IMR-90 (cell line): Measurements from ENCODE around the gene TBCC. TPM values are rescaled to one million over a fixed set of nuclear protein-coding genes. Genes with fewer than 3 reads are reported as not detected.

Experiments
- ATAC-seq: fragments of 200-7000 bp; cut with Tn5 transposase; 2 replicates; pipeline ENCODE4 v1.9.1; 2020; ENCODE audit warnings: low read depth, mild to moderate bottlenecking, moderate library complexity
- BruUV-seq: library from RNA; stranded (reverse); fragments of 400-500 nt; replicated peaks from 2 replicates; lab custom pipeline; 2021; lab: Mats Ljungman, UMichigan
- CTCF ChIA-PET: fragments of 300-600 bp; formaldehyde crosslinking; extraction: SDS; loops from one replicate; lab custom pipeline; 2021; ENCODE audit warnings: antibody characterized with exemption; lab: Yijun Ruan, JAX
- POLR2A ChIA-PET: fragments of 300-600 bp; sonication (Branson Sonifier 250); formaldehyde crosslinking; loops from one replicate; lab custom pipeline; 2022; ENCODE audit warnings: antibody characterized with exemption; ENCODE audit not compliant: unreplicated experiment; lab: Charles Lee
- DNase-seq: peaks from one replicate; pipeline ENCODE4 v3.0.0; 2013
- H2AFZ ChIP-seq: replicated peaks from 2 replicates; pipeline ENCODE3; 2013; ENCODE audit warnings: low read length, mild to moderate bottlenecking; ENCODE audit not compliant: poor library complexity
- H2AK5ac ChIP-seq: 2 replicates; pipeline ENCODE4 v1.6.1; 2013; ENCODE audit warnings: low read depth, low read length, inconsistent platforms
- H2AK9ac ChIP-seq: replicated peaks from 2 replicates; pipeline ENCODE3; 2013; ENCODE audit warnings: mild to moderate bottlenecking, low read depth, low read length, moderate library complexity; ENCODE audit not compliant: poor library complexity
- H2BK120ac ChIP-seq: 2 replicates; pipeline ENCODE4 v1.6.1; 2013; ENCODE audit warnings: low read depth, low read length, inconsistent platforms
- H2BK15ac ChIP-seq: 3 replicates; pipeline ENCODE4 v1.6.1; 2013; ENCODE audit warnings: low read depth, low read length, inconsistent platforms
- H2BK20ac ChIP-seq: 2 replicates; pipeline ENCODE4 v1.6.1; 2013; ENCODE audit warnings: low read depth, mild to moderate bottlenecking, inconsistent platforms, low read length, moderate library complexity
- H2BK5ac ChIP-seq: 2 replicates; pipeline ENCODE4 v1.6.1; 2013; ENCODE audit warnings: mild to moderate bottlenecking, low read depth, low read length, inconsistent platforms; ENCODE audit not compliant: poor library complexity, severe bottlenecking
- H3K14ac ChIP-seq: replicated peaks from 2 replicates; pipeline ENCODE4 v1.6.1; 2013; ENCODE audit warnings: low read depth, low read length, inconsistent platforms
- H3K18ac ChIP-seq: 2 replicates; pipeline ENCODE4 v1.6.1; 2013; ENCODE audit warnings: low read depth, low read length, control low read depth
- H3K23ac ChIP-seq: 2 replicates; pipeline ENCODE4 v1.6.1; 2013; ENCODE audit warnings: low read depth, low read length, inconsistent platforms
- H3K27ac ChIP-seq: 2 replicates; pipeline ENCODE4 v1.5.1; 2013; ENCODE audit warnings: mild to moderate bottlenecking, control low read depth, low read length; ENCODE audit not compliant: insufficient read depth
- H3K27me3 ChIP-seq: 2 replicates; pipeline ENCODE4 v1.6.1; 2013; ENCODE audit warnings: low read length; ENCODE audit not compliant: control insufficient read depth, insufficient read depth
- H3K36me3 ChIP-seq: 2 replicates; pipeline ENCODE4 v1.6.1; 2013; ENCODE audit warnings: low read length, mixed read lengths; ENCODE audit not compliant: control insufficient read depth, insufficient read depth
- H3K4ac ChIP-seq: 2 replicates; pipeline ENCODE4 v1.6.1; 2013; ENCODE audit warnings: low read depth, low read length, inconsistent platforms
- H3K4me1 ChIP-seq: 2 replicates; pipeline ENCODE4 v1.6.1; 2013; ENCODE audit warnings: low read length, mixed read lengths; ENCODE audit not compliant: control insufficient read depth, insufficient read depth
- H3K4me2 ChIP-seq: 2 replicates; pipeline ENCODE4 v1.6.1; 2013; ENCODE audit warnings: low read depth, mild to moderate bottlenecking, control low read depth, low read length, moderate library complexity
- H3K4me3 ChIP-seq: 2 replicates; pipeline ENCODE4 v1.5.1; 2013; ENCODE audit warnings: low read depth, mild to moderate bottlenecking, control low read depth, low read length, moderate library complexity; ENCODE audit not compliant: insufficient read depth
- H3K56ac ChIP-seq: 2 replicates; pipeline ENCODE4 v1.6.1; 2013; ENCODE audit warnings: low read length, inconsistent platforms; ENCODE audit not compliant: insufficient read depth; ENCODE audit errors: extremely low read depth
- H3K79me1 ChIP-seq, 2 experiments: 2 replicates each; pipeline ENCODE4 v1.6.1; 2013; ENCODE audit warnings: low read length in 2 of 2, inconsistent platforms in 1 of 2, low read depth in 1 of 2
- H3K9ac ChIP-seq: 2 replicates; pipeline ENCODE4 v1.6.1; 2013; ENCODE audit warnings: low read depth, low read length, control low read depth
- H3K9me1 ChIP-seq: 2 replicates; pipeline ENCODE4 v1.6.1; 2013; ENCODE audit warnings: low read length, inconsistent platforms; ENCODE audit not compliant: insufficient read depth
- H3K9me3 ChIP-seq: 2 replicates; pipeline ENCODE4 v1.6.1; 2013; ENCODE audit warnings: low read length; ENCODE audit not compliant: control insufficient read depth, insufficient read depth
- H4K20me1 ChIP-seq: 2 replicates; pipeline ENCODE4 v1.6.1; 2013; ENCODE audit warnings: low read length, inconsistent platforms; ENCODE audit not compliant: insufficient read depth
- H4K5ac ChIP-seq: 2 replicates; pipeline ENCODE4 v1.6.1; 2013; ENCODE audit warnings: mild to moderate bottlenecking, low read depth, low read length, control low read depth
- H4K8ac ChIP-seq, 2 experiments: 2 replicates each; pipeline ENCODE4 v1.6.1; 2013; ENCODE audit warnings: low read depth in 2 of 2, low read length in 2 of 2, control low read depth in 1 of 2, inconsistent platforms in 1 of 2
- H4K91ac ChIP-seq: 2 replicates; pipeline ENCODE4 v1.6.1; 2013; ENCODE audit warnings: low read depth, low read length, inconsistent platforms; ENCODE audit not compliant: insufficient read depth
- CHD1 ChIP-seq: IDR thresholded peaks from 2 replicates; pipeline ENCODE4 v1.6.1; 2012; ENCODE audit warnings: low read depth, low read length, improper control_type of control experiment
- MAFK ChIP-seq: IDR thresholded peaks from 2 replicates; pipeline ENCODE4 v1.6.1; 2012; ENCODE audit warnings: low read depth, low read length, improper control_type of control experiment
- MXI1 ChIP-seq: IDR thresholded peaks from 2 replicates; pipeline ENCODE4 v1.6.1; 2012; ENCODE audit warnings: low read depth, mild to moderate bottlenecking, low read length, moderate library complexity, borderline replicate concordance
- WGBS, 2 experiments: methylation state at CpG; one replicate each; pipeline versions ENCODE4 v1.1.5 to v1.1.7; 2013; ENCODE audit warnings: missing lambda C conversion rate in 2 of 2; ENCODE audit not compliant: insufficient read length in 1 of 2; ENCODE audit errors: extremely low coverage in 2 of 2; 5-methylcytosine and 5-hydroxymethylcytosine counted together
- dilution Hi-C: fragments of 300-500 bp; cut with HindIII; formaldehyde crosslinking; loops from one replicate; pipeline ENCODE4 v1.14.3; 2018; ENCODE audit warnings: low sequenced_read_pairs; ENCODE audit not compliant: unreplicated experiment
- in situ Hi-C: fragments of 300-500 bp; cut with MboI; formaldehyde crosslinking; loops from 3 replicates; pipeline ENCODE4 v1.14.3; 2019; ENCODE audit warnings: low sequenced_read_pairs, inconsistent platforms, mixed read lengths
- intact Hi-C: fragments of 100-400 bp; cut with micrococcal nuclease; formaldehyde crosslinking; loops from 2 replicates; pipeline ENCODE4 v1.10.0; 2022
- polyA plus RNA-seq, 3 experiments: library from polyadenylated mRNA; depleted of rRNA; stranded (reverse); fragments of >200 nt; gene quantifications; 2 replicates each; pipeline ENCODE4 v1.2.3, GENCODE V29; 2012; ENCODE audit warnings: low replicate concordance in 1 of 3
- total RNA-seq: library from RNA; depleted of rRNA; stranded (reverse); fragments of >200 nt; gene quantifications from 2 replicates; pipeline ENCODE4 v1.2.3, GENCODE V29; 2012

TBCC gene
- total and polyA plus RNA-seq, 2 of the 4 experiments (the other 2 are of a cell fraction), result 23.0 to 32.6 TPM

DNA sequence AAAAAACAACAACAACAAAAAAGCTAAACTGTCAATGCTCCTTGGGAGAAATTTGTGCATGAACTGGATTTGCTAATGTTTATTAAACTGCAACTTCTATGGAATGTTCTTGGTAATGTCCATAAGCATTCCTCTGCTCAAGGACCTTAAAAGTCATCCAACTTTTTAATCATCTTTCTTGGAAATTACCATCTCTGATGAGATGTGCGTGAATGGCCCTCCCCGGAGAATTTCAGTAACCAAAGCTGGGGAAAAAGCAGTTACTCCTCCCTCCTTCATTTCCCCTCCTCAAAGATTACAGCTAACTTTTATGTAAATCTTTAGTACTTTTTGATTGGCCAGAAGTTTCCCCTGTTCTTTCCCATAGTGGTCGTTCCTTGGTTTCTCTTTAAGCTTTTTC lies 5.2 kb downstream of the TBCC start:
- no peak for DNase-seq

More for the DNA sequence above, 5.2 kb downstream of the TBCC start:
- no peak overlapping the region for H3K56ac ChIP-seq
- dilution Hi-C loops, result no loop called here
- ChIA-PET CTCF (no interaction called here), POLR2A (interaction anchor here (0.6 to 1.0 kb wide), 2 partner anchors 41 to 95 kb away, joined by 3 read pairs; partner anchors contain the start of gene BICRAL)
- no peaks in the 10 kb centered on the region for H3K9me3 ChIP-seq
- H4K8ac ChIP-seq, result no peak overlapping the region; a peak in 1 of 4 replicates
- no peak overlapping the region for H3K23ac ChIP-seq
- H3K18ac ChIP-seq, result no peak overlapping the region
- H3K27ac ChIP-seq, result peak overlapping the region; percentile 83; the same call in 1 of the 2 replicates
- H2AK9ac ChIP-seq, result no peak overlapping the region
- peaks cover 4 to 32% of the 10 kb centered on the region in 2 experiments for H3K79me1 ChIP-seq
- H3K27me3 ChIP-seq, result no peaks in the 10 kb centered on the region
- H3K4me2 ChIP-seq, result no peak overlapping the region
- H4K91ac ChIP-seq, result no peak overlapping the region
- H2AFZ ChIP-seq, result no peak overlapping the region
- peaks cover 9% of the 10 kb centered on the region; the same call in 1 of the 2 replicates for H3K9me1 ChIP-seq
- no peak overlapping the region for H3K4ac ChIP-seq
- no peak overlapping the region for H2BK15ac ChIP-seq
- in situ Hi-C loops, result no loop called here
- intact Hi-C loops, result no loop called here
- WGBS, 2 experiments, result no CpG with 5 or more reads among the region's 3 CpGs
- no peak overlapping the region for H2BK120ac ChIP-seq
- no peak overlapping the region for H2BK5ac ChIP-seq
- peaks cover 7% of the 10 kb centered on the region; the same call in 1 of the 2 replicates for H3K4me1 ChIP-seq
- no peak overlapping the region for H2AK5ac ChIP-seq
- no peak overlapping the region for H3K4me3 ChIP-seq
- peak; percentile 37 for ATAC-seq
- no peak overlapping the region for H4K5ac ChIP-seq
- H3K14ac ChIP-seq, result no peak overlapping the region
- H3K9ac ChIP-seq, result no peak overlapping the region
- H4K20me1 ChIP-seq, result peaks cover 18% of the 10 kb centered on the region
- TF ChIP-seq MAFK (no peak), MXI1 (no peak), CHD1 (no peak)
- BruUV-seq, result no TSS peak
- H2BK20ac ChIP-seq, result no peak overlapping the region
- no peaks in the 10 kb centered on the region; the same call in 1 of the 2 replicates for H3K36me3 ChIP-seq
